Thymus (tissue), 11 donors: ENCODE data around the gene USHBP1. TPM values are rescaled to one million over a fixed set of nuclear protein-coding genes. Genes with fewer than 3 reads are reported as not detected.
"Not testable (repeated sequence)": the region's sequence is repeated elsewhere in the genome, so short reads cannot be mapped to it uniquely, and the experiment has no call there.

Source experiments
- DNase-seq, 9 donors: peaks; one replicate each; pipeline ENCODE4 v3.0.0-alpha.2; 2013; ENCODE audit warnings: low spot score in 9 of 9, low read depth in 6 of 9, missing footprints in 1 of 9
- H3K27ac ChIP-seq, 2 donors: one replicate each; pipeline ENCODE4 v1.5.1; 2013; ENCODE audit warnings: control low read depth in 1 of 2, low read depth in 1 of 2, low read length in 1 of 2, mild to moderate bottlenecking in 1 of 2, moderate library complexity in 1 of 2
- H3K27me3 ChIP-seq, 2 donors: one replicate each; pipeline ENCODE4 v1.5.1; 2013; ENCODE audit warnings: low read length in 1 of 2; ENCODE audit not compliant: control insufficient read depth in 2 of 2, insufficient read depth in 1 of 2
- H3K36me3 ChIP-seq, 2 donors: one replicate each; pipeline ENCODE4 v1.5.1; 2013; ENCODE audit warnings: low read length in 1 of 2, mild to moderate bottlenecking in 1 of 2, moderate library complexity in 1 of 2; ENCODE audit not compliant: control insufficient read depth in 2 of 2, insufficient read depth in 2 of 2
- H3K4me1 ChIP-seq, 2 donors: one replicate each; pipeline ENCODE4 v1.5.1; 2013; ENCODE audit warnings: low read length in 2 of 2; ENCODE audit not compliant: control insufficient read depth in 2 of 2, insufficient read depth in 2 of 2
- H3K4me3 ChIP-seq, 2 donors: one replicate each; pipeline ENCODE4 v1.5.1; 2013; ENCODE audit warnings: low read length in 2 of 2, control low read depth in 1 of 2, mild to moderate bottlenecking in 1 of 2
- H3K9me3 ChIP-seq, 2 donors: one replicate each; pipeline ENCODE4 v1.5.1; 2013; ENCODE audit warnings: low read length in 1 of 2, mild to moderate bottlenecking in 1 of 2; ENCODE audit not compliant: control insufficient read depth in 2 of 2, insufficient read depth in 1 of 2
- WGBS: extraction: QIAGEN DNeasy Blood & Tissue Kit; methylation state at CpG from one replicate; pipeline ENCODE4 v1.1.7; 2013; 5-methylcytosine and 5-hydroxymethylcytosine counted together
- polyA plus RNA-seq: library from polyadenylated mRNA; stranded (reverse); fragments of 200-250 nt; gene quantifications from one replicate; pipeline ENCODE4 v1.2.3, GENCODE V29; 2013
- total RNA-seq: library from RNA; stranded (reverse); fragments of 120-200 nt; gene quantifications from one replicate; pipeline ENCODE4 v1.2.4, GENCODE V29; 2013
- donor health status: healthy.

Gene USHBP1
- total and polyA plus RNA-seq, 2 donors: 0.76 to 4.4 TPM

DNA sequence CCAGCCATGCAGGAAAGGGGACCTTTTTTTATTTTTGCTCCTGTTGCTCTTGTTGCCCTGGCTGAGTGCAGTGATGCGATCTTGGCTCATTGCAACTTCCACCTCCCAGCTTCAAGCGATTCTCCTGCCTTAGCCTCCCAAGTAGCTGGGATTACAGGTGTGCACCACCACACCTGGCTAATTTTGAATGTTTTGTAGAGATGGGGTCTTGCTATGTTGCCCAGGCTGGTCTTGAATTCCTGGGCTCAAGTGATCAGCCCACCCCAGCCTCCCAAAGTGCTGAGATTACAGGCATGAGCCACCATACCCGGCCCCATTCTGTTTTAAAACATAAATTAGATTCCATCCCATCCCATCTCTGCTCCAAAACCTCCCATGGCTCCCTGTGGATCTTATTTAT lies 10.3 kb upstream of the USHBP1 start:
- H3K4me1 ChIP-seq, H3K9me3 ChIP-seq, H3K27me3 ChIP-seq, H3K4me3 ChIP-seq, DNase-seq, H3K27ac ChIP-seq: not testable (repeated sequence)
- WGBS: 99% methylated on average over 3 of the region's 3 CpGs
- H3K36me3 ChIP-seq: peaks cover 56 to 77% of the 10 kb centered on the region in 2 donors

DNA sequence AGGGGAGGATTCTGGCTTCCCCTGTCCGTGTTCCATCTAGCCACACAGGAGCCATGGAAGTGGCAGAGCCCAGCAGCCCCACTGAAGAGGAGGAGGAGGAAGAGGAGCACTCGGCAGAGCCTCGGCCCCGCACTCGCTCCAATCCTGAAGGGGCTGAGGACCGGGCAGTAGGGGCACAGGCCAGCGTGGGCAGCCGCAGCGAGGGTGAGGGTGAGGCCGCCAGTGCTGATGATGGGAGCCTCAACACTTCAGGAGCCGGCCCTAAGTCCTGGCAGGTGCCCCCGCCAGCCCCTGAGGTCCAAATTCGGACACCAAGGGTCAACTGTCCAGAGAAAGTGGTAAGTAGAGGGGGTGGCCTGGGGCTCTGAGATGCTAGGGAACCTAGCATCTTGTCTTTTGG lies 4.2 kb upstream of the USHBP1 start:
- Histone ChIP-seq H3K27me3 (no peaks in the 10 kb centered on the region), H3K4me1 (peaks cover 7 to 26% of the 10 kb centered on the region in 2 donors), H3K27ac (no peak overlapping the region), H3K36me3 (peaks cover 20 to 36% of the 10 kb centered on the region in 2 donors), H3K9me3 (no peaks in the 10 kb centered on the region), H3K4me3 (no peak overlapping the region)
- DNase-seq: no peak
- 98% methylated on average over 13 of the region's 13 CpGs for WGBS

DNA sequence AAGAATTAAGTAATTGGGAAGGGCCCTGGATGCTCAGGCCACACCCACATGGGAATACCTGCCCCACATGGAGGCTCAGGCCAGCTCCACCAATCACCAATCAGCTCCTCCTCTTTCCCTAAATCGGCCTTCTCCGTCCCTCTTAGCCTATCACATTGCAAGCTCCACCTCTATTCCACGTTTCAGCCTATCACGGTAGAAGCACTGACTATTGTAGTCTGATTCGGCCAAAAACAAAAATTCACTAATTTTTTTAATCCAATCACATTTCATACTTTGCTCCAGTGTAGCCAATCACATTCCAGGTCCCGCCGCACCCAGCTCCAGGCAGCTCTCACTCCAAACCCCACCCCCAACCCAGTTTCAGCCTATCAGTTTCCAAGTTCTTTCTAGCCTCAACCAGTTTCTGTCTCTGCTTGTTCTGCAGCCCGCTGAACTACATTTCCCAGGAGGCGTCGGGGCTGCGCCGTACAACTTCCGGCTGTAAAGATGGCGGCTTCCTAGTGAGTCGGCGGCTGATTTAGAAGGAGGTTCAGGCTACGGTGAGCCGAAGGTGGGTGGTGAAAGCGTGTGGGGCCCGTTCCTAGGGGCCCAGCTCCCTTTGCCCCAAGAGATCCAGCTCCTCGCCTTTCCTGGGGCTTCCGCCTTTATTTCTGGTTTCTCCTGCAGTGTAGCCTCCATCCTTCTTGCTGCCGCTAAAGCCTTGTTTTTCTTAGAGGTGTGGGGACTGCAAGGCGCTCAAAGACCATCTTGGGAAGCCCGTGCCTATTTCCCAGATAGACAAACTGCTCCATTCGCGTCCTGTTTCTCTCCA lies 2.6 kb upstream of the USHBP1 start, which contains the start of gene BABAM1:
Gene BABAM1 (plus strand): TSS at position 469 of the 814 bp plus-strand sequence. CDS start 1,364 bp downstream, outside the sequence.
- Histone ChIP-seq H3K9me3 (no peaks in the 10 kb centered on the region), H3K36me3 (peaks cover 15 to 27% of the 10 kb centered on the region in 2 donors), H3K4me3 (peak within 1 kb of the TSS; percentile 78 to 95), H3K4me1 (peaks cover 7 to 26% of the 10 kb centered on the region in 2 donors), H3K27ac (peak within 1 kb of the TSS; percentile 77 to 90), H3K27me3 (no peaks in the 10 kb centered on the region)
- DNase-seq: peak; percentile 93 to 99 (median 97)
- WGBS: under 1% methylated on average over 27 of the region's 27 CpGs

DNA sequence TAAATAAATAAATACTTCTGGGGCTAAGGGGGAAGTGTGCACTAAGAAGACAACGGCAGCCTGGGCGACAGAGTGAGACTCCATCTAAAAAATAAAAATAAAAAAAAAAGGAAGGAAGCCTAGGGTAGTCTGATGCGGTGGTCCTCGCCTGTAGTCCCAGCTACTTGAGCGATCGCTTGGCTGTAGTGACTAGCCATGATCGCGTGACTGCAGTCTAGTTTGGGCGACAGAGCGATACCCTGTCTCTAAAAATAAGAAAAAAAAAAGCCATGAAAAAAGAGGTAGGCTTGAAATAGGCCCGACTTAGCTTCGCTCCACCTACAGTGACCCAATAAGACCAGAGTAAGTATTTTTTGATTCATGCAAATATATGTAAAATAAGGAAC lies 2.0 kb upstream of the USHBP1 start:
- Histone ChIP-seq H3K27me3 (no peaks in the 10 kb centered on the region), H3K27ac (peak overlapping the region; percentile 47 to 77), H3K4me1 (peaks cover 7 to 26% of the 10 kb centered on the region in 2 donors), H3K36me3 (peaks cover 9 to 21% of the 10 kb centered on the region in 2 donors), H3K9me3 (no peaks in the 10 kb centered on the region), H3K4me3 (no peak overlapping the region)
- DNase-seq: no peak
- 47% methylated on average over 12 of the region's 12 CpGs for WGBS

DNA sequence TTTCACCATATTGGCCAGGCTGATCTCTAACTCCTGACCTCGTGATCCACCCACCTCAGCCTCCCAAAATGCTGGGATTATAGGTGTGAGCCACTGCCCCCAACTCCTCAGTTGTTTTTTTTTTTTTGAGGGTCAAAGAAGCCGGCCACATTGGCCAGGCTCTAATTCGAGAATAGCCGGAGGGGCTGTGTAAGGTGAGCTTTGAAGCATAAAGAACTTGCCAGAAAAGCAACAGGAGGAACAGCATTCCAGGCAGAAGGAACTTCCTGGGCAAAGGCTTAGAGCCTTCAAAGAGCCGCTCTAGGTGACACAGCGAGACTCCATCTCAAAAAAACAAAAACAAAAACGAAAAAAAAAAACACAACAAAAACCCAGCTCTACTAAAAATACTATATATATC lies 1.5 kb upstream of the USHBP1 start:
- WGBS: 95% methylated on average over 7 of the region's 7 CpGs
- DNase-seq: no peak
- Histone ChIP-seq H3K4me1 (peaks cover 7 to 26% of the 10 kb centered on the region in 2 donors), H3K9me3 (no peaks in the 10 kb centered on the region), H3K4me3 (no peak overlapping the region), H3K27ac (no peak overlapping the region), H3K36me3 (peaks cover 5 to 16% of the 10 kb centered on the region in 2 donors), H3K27me3 (no peaks in the 10 kb centered on the region)

DNA sequence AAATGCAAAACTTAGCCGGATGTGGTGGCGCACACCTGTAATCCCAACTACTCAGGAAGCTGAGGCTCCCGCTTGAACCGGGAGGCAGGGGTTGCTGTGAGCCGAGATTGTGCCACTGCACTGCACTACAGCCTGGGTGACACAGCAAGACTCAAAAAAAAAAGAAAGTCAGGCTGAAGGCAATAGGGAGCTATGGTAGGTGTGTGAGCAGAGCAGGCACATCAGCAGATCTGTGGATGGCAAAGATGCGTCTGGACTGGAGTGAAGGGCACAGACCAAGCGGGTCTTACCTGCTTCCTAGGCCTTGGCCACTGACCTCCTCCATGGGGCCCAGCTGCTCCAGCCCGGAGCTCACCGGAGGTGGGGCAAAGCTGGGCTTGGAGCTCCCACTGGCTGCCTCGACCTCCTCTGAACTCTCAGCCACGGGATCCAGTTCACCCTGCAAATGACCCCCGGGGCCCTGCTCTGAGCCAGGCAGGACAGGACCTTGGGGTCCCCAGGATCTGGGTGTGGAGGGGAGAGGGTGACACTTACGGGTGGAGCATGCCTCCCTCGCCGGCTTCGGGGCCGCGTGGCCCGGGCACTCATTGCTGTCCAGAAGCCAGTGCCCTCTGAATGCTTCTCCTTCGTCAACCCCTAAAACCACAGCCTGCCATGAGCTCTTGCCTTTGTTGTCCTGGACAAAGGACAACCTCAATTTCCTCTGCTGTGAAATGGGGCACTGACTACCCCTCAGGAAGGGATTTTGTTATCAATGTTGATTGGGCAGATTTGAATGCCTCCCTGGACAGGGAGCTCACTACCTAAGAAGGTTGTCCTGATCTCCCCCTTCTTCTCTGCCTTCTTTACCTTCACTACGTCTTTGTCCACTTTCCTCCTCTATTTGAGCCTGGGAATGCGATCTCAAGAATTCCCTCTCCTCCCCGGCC lies 569 bp downstream of the USHBP1 start:
- no peak overlapping the region for H3K4me3 ChIP-seq
- peaks cover 3 to 4% of the 10 kb centered on the region in 2 donors for H3K36me3 ChIP-seq
- H3K27ac ChIP-seq: no peak overlapping the region
- DNase-seq: no peak
- 95% methylated on average over 23 of the region's 23 CpGs for WGBS
- H3K4me1 ChIP-seq: peaks cover 7 to 26% of the 10 kb centered on the region in 2 donors
- no peaks in the 10 kb centered on the region for H3K27me3 ChIP-seq
- peaks cover 1 to 17% of the 10 kb centered on the region in 2 donors for H3K9me3 ChIP-seq

DNA sequence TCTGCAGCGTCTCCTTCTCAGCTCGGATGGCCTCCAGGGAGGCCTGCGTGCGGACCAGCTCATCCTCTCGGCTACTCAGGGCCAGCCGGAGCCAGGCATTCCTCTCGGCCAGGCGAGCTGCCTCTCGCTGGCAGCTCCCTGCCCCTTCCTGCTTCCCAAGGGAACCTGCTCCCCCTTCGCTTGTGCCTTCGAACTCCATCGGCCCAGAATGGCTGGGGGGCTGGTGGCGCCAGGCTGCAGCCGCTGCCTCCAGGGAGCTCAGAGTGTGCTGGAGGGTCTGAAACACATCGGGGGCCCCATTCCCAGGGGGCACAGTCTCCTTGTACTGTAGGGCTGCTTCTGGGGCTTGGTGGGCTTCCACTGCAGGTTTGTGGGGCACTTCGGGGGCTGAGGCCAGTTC lies 2.0 kb downstream of the USHBP1 start:
- no peak overlapping the region for H3K27ac ChIP-seq
- peaks cover 1 to 22% of the 10 kb centered on the region in 2 donors for H3K9me3 ChIP-seq
- DNase-seq: no peak
- H3K4me3 ChIP-seq: no peak overlapping the region
- H3K27me3 ChIP-seq: no peaks in the 10 kb centered on the region
- no peaks in the 10 kb centered on the region for H3K36me3 ChIP-seq
- WGBS: 95% methylated on average over 16 of the region's 16 CpGs
- peaks cover under 1 to 18% of the 10 kb centered on the region in 2 donors for H3K4me1 ChIP-seq

DNA sequence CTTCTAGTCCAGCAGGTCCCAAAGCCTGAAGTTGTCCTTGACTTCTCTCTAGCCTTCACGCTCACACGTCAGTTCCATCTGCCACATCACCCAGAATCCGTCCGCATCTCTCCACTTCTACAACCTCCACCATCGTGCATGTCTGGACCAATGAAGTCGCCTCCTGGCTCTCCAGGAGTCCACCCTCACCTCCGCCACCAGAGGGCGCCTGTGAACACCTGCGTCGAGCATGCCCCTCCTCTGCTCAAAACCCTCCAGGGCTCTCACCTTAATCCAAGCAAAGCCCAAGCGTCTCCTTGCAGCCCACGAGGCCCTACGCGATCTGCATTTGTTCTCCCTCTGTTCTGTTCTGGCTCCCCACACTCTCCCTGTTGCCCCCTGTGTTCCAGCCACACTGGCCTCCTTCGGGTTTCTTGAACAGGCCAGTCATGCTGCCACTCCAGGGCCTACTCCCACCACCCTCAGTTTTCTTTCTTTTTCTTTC lies 3.7 kb downstream of the USHBP1 start:
- H3K36me3 ChIP-seq: no peaks in the 10 kb centered on the region
- H3K27ac ChIP-seq: no peak overlapping the region
- H3K4me1 ChIP-seq: peaks cover 0 to 9% of the 10 kb centered on the region in 2 donors
- WGBS: 39% methylated on average over 15 of the region's 15 CpGs
- peaks cover 1 to 22% of the 10 kb centered on the region in 2 donors for H3K9me3 ChIP-seq
- no peak overlapping the region for H3K4me3 ChIP-seq
- H3K27me3 ChIP-seq: no peaks in the 10 kb centered on the region
- DNase-seq: peak; percentile 56 to 89 (median 76)
